ENCODE measurements around the gene TSPEAR. TPM values are rescaled to one million over a fixed set of nuclear protein-coding genes. Genes with fewer than 3 reads are reported as not detected.

Gene TSPEAR
- total RNA-seq, 4 donors from 2014 or later: not detected

GRCh38 chr21:44529011-44529421 is 182.4 kb downstream of the TSPEAR start:
- TF ChIP-seq CTCF (IDR thresholded peaks at IDR 0.05; ENCODE audit: low read depth): no peak

- TF ChIP-seq CTCF (IDR thresholded peaks at IDR 0.05; ENCODE audit: low read depth): no peak
Observed at GRCh38 chr21:44528634-44528995, 182.8 kb downstream of the TSPEAR start.

- TF ChIP-seq CTCF (IDR thresholded peaks at IDR 0.05; ENCODE audit: low read depth): no peak
Observed at GRCh38 chr21:44527983-44528633, 183.3 kb downstream of the TSPEAR start.

- TF ChIP-seq CTCF (IDR thresholded peaks at IDR 0.05; ENCODE audit: low read depth): no peak
Observed at GRCh38 chr21:44527156-44527982, 184.0 kb downstream of the TSPEAR start.

GRCh38 chr21:44526096-44526997 is 185.0 kb downstream of the TSPEAR start:
- no peak for TF ChIP-seq CTCF (IDR thresholded peaks at IDR 0.05; ENCODE audit: low read depth)

- TF ChIP-seq CTCF (IDR thresholded peaks at IDR 0.05; ENCODE audit: low read depth): no peak
Observed at GRCh38 chr21:44525391-44526095, 185.8 kb downstream of the TSPEAR start.

Data from subcutaneous adipose tissue (tissue), 4 donors.